ENCODE data around the gene ITPR3. TPM values are rescaled to one million over a fixed set of nuclear protein-coding genes. Genes with fewer than 3 reads are reported as not detected.

ITPR3 gene
- total RNA-seq, 1 donor from 2014 or later = 17.7 TPM

- peaks cover 24% of the 10 kb centered on the region for H3K36me3 Mint-ChIP-seq (ENCODE audit: low read depth, unreplicated experiment)
- no peak overlapping the region for H3K27ac ChIP-seq (ENCODE audit: low read depth, low read length)
- H3K9ac ChIP-seq (ENCODE audit: low read length) = no peak overlapping the region
- no peaks in the 10 kb centered on the region for H3K27me3 ChIP-seq (ENCODE audit: insufficient read depth, low read length)
- H4K20me1 ChIP-seq (ENCODE audit: insufficient read depth, low read length) = no peaks in the 10 kb centered on the region
- TF ChIP-seq CTCF (IDR thresholded peaks at IDR 0.05; ENCODE audit: insufficient read depth, low read depth, low read length) (no peak), EZH2 (IDR thresholded peaks at IDR 0.05; ENCODE audit: insufficient read depth, low read length) (no peak)
- no peak overlapping the region for H3K27ac Mint-ChIP-seq (ENCODE audit: unreplicated experiment)
- H3K27me3 Mint-ChIP-seq (ENCODE audit: low read depth, unreplicated experiment) = no peaks in the 10 kb centered on the region
- no peaks in the 10 kb centered on the region for H3K36me3 ChIP-seq (ENCODE audit: insufficient read depth, low read length)
- H3K4me1 ChIP-seq (ENCODE audit: insufficient read depth, low read length) = peaks cover 6% of the 10 kb centered on the region
- H2AFZ ChIP-seq (ENCODE audit: low read depth, low read length) = no peak overlapping the region
- no peak for DNase-seq (ENCODE audit: low read depth)
- no peak for FAIRE-seq
- H3K4me1 Mint-ChIP-seq (ENCODE audit: low read depth, unreplicated experiment) = no peaks in the 10 kb centered on the region
- no peaks in the 10 kb centered on the region for H3K9me3 Mint-ChIP-seq (ENCODE audit: unreplicated experiment)
- no peak overlapping the region for H3K4me2 ChIP-seq (ENCODE audit: low read length)
- no peaks in the 10 kb centered on the region for H3K9me3 ChIP-seq (ENCODE audit: insufficient read depth, low read depth, low read length)
- no peaks in the 10 kb centered on the region for H3K79me2 ChIP-seq (ENCODE audit: insufficient read depth, low read length)
- no peak overlapping the region for H3K4me3 Mint-ChIP-seq (ENCODE audit: unreplicated experiment)
- H3K4me3 ChIP-seq (ENCODE audit: insufficient read depth, low read depth, low read length) = no peak overlapping the region
Observed at GRCh38 chr6:33684428-33684896, 63.3 kb downstream of the ITPR3 start.

GRCh38 chr6:33684983-33685382 lies 63.9 kb downstream of the ITPR3 start:
- Histone ChIP-seq H3K4me3 (ENCODE audit: insufficient read depth, low read depth, low read length) (no peak overlapping the region), H3K9me3 (ENCODE audit: insufficient read depth, low read depth, low read length) (no peaks in the 10 kb centered on the region), H3K9ac (ENCODE audit: low read length) (no peak overlapping the region), H4K20me1 (ENCODE audit: insufficient read depth, low read length) (no peaks in the 10 kb centered on the region), H3K4me2 (ENCODE audit: low read length) (no peak overlapping the region), H3K36me3 (ENCODE audit: insufficient read depth, low read length) (no peaks in the 10 kb centered on the region), H3K4me1 (ENCODE audit: insufficient read depth, low read length) (peaks cover 6% of the 10 kb centered on the region), H3K79me2 (ENCODE audit: insufficient read depth, low read length) (no peaks in the 10 kb centered on the region), H3K27ac (ENCODE audit: low read depth, low read length) (no peak overlapping the region), H2AFZ (ENCODE audit: low read depth, low read length) (no peak overlapping the region), H3K27me3 (ENCODE audit: insufficient read depth, low read length) (no peaks in the 10 kb centered on the region)
- TF ChIP-seq CTCF (IDR thresholded peaks at IDR 0.05; ENCODE audit: insufficient read depth, low read depth, low read length) (no peak), EZH2 (IDR thresholded peaks at IDR 0.05; ENCODE audit: insufficient read depth, low read length) (no peak)
- no peak overlapping the region for H3K27ac Mint-ChIP-seq (ENCODE audit: unreplicated experiment)
- H3K27me3 Mint-ChIP-seq (ENCODE audit: low read depth, unreplicated experiment) = no peaks in the 10 kb centered on the region
- DNase-seq (ENCODE audit: low read depth) = no peak
- no peaks in the 10 kb centered on the region for H3K9me3 Mint-ChIP-seq (ENCODE audit: unreplicated experiment)
- FAIRE-seq = no peak
- no peak overlapping the region for H3K4me3 Mint-ChIP-seq (ENCODE audit: unreplicated experiment)
- H3K36me3 Mint-ChIP-seq (ENCODE audit: low read depth, unreplicated experiment) = peaks cover 23% of the 10 kb centered on the region
- H3K4me1 Mint-ChIP-seq (ENCODE audit: low read depth, unreplicated experiment) = no peaks in the 10 kb centered on the region

- Mint-ChIP-seq H3K4me3 (ENCODE audit: unreplicated experiment) (no peak overlapping the region), H3K9me3 (ENCODE audit: unreplicated experiment) (no peaks in the 10 kb centered on the region), H3K4me1 (ENCODE audit: low read depth, unreplicated experiment) (no peaks in the 10 kb centered on the region), H3K27ac (ENCODE audit: unreplicated experiment) (no peak overlapping the region), H3K36me3 (ENCODE audit: low read depth, unreplicated experiment) (peaks cover 21% of the 10 kb centered on the region), H3K27me3 (ENCODE audit: low read depth, unreplicated experiment) (no peaks in the 10 kb centered on the region)
- H3K4me1 ChIP-seq (ENCODE audit: insufficient read depth, low read length) = peaks cover 6% of the 10 kb centered on the region
- no peak overlapping the region for H3K9ac ChIP-seq (ENCODE audit: low read length)
- DNase-seq (ENCODE audit: low read depth) (no peak), FAIRE-seq (no peak)
- no peak overlapping the region for H2AFZ ChIP-seq (ENCODE audit: low read depth, low read length)
- no peak overlapping the region for H3K4me3 ChIP-seq (ENCODE audit: insufficient read depth, low read depth, low read length)
- TF ChIP-seq CTCF (IDR thresholded peaks at IDR 0.05; ENCODE audit: insufficient read depth, low read depth, low read length) (no peak), EZH2 (IDR thresholded peaks at IDR 0.05; ENCODE audit: insufficient read depth, low read length) (no peak)
- H3K4me2 ChIP-seq (ENCODE audit: low read length) = no peak overlapping the region
- no peaks in the 10 kb centered on the region for H4K20me1 ChIP-seq (ENCODE audit: insufficient read depth, low read length)
- no peaks in the 10 kb centered on the region for H3K36me3 ChIP-seq (ENCODE audit: insufficient read depth, low read length)
- H3K27me3 ChIP-seq (ENCODE audit: insufficient read depth, low read length) = no peaks in the 10 kb centered on the region
- H3K79me2 ChIP-seq (ENCODE audit: insufficient read depth, low read length) = no peaks in the 10 kb centered on the region
- H3K9me3 ChIP-seq (ENCODE audit: insufficient read depth, low read depth, low read length) = no peaks in the 10 kb centered on the region
- H3K27ac ChIP-seq (ENCODE audit: low read depth, low read length) = no peak overlapping the region
Observed at GRCh38 chr6:33685411-33686224, 64.5 kb downstream of the ITPR3 start.
